Stimulated activated CD8-positive, alpha-beta memory T cell treated with anti-CD3 and anti-CD28 coated beads, Interleukin-12 subunit alpha, Interleukin-12 subunit beta, amount 100 ng/mL, for 24 hours (primary cell): ENCODE measurements around the gene TOMM70.

Experiments used
- DNase-seq: peaks from one replicate; pipeline ENCODE4 v3.0.0-alpha.2; 2020; ENCODE audit errors: extremely low read depth

The TOMM70 gene

DNA sequence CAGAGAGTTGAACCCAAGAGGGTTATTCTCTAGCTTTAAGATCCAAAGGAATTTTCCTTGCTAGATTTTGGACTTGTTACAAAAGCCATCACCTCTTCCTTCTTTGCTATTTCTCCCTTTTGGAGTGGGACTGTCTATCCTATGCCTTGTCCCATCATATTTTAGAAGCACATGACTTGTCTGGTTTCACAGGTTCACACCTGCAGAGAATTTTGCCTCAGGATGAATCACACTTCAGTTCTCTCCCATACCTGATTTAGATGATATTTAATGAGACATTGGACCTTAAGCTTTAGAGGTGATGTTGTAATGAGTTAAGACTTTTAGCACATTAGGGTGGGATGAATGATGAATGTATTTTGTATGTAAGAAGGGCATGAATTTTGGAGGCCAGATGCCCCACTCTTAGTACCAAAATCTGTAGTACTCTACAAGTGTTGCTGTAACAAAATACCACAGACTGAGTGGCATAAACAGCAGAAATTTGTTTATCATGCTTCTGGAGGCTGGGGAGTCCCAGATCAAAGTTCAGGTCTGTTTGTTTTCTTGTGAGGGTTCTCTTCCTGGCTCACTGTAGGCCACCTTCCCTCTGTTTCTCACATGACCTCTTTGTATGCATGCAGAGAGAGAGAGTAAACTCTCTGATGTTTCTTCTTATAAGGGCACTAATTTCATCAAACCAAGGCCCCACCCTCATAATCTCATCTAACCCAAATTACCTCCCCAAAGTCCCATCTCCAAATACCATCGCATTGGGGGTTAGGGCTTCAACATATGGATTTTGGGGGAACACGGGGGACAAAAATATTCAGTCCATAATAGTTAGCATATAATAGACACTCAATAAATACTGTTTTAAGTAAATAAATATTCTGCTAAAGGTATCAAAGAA lies 10.4 kb upstream of the TOMM70 start:
- DNase-seq = no peak

DNA sequence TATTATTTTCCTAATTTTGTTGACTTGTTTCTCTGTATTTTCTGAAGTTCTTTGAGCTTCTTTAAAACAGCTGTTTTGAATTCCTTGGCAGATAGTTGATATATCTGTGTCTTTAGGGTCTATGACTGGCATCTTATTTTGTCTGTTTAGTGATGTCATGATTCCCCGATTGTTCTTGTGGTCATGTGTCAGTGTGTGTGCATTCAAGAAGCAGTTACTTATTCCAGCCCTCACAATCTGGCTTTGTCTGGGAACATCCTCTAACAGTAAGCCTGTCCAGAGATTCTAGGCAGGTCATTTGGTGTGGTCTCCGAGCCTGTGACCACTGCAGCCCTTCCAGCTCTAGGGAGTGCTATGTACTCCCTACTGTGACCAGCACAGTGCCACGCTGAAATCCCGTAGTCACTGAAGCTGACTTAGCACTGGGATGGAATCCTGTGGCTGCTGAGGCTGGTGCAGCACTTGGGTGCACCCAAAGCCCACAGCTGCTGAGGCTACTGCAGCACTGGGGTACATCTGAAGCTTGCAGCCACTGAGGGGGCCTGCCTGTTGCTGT lies 7.2 kb upstream of the TOMM70 start:
- no peak for DNase-seq

DNA sequence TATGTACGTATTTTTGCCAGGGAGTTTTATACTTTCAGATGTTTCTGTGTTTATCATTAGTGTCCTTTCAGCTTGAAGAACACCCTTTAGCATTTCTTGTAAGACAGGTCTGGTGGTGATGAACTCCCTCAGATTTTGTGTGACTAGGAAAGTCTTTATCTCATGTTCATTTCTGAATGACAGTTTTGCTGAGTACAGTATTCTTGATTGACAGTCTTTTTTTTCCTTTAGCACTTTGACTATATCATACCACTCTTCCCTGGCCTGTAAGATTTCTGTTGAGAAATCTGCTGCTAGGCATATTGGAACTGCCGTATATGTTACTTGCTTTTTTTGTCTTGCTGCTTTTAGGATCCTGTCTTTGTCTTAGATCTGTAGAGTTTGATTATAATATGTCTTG lies 6.3 kb upstream of the TOMM70 start:
- no peak for DNase-seq

DNA sequence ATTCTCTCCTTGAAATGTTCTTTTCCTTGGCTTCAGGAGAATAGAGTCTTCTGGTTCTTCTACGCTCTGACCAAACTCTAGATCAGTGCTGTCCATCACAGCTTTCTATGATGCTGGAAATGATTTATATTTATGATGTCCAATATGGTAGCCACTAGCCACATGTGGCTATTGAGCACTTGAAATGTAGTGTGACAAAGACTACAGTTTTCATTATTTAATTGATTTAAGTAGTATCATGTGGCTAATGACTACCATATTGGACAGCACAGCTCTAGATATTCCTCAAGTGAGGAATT lies 3.3 kb upstream of the TOMM70 start:
- no peak for DNase-seq

DNA sequence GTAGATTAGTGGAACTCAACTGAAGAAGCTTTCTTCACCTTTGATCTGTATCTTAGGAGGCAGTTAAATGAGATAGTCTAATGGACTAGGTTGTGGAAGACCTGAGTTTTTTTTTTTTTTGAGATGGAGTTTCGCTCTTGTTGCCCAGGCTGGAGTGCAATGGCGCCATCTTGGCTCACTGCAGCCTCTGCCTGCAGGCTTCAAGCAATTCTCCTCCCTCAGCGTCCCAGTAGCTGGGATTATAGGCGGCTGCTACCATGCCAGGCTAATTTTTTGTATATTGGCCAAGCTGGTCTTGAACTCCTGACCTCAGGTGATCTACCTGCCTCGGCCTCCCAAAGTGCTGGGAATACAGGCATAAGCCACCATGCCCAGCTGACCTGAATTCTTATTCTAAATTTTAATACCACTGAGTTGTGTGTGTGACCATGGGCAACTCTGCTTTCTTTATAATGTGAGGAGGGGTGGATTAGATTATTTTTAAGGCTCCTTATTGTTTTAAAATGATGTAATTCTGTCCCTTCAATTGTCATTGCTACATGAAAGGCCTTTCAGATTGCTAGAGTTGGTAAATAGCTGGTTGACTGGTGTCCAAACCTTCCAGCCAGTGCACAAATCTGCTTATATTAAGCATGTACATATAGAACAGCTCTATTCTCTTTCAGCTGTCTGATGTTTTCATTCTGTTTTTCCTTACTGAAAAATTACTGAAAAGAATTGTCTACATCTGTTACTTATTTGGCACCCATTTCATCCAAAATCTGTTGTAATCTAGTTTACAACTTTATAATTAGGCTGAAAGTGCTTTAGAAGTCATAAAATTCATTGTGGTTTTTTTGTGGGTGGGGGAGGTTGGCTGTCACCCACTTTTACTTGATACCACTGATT lies 2.7 kb upstream of the TOMM70 start:
- no peak for DNase-seq

DNA sequence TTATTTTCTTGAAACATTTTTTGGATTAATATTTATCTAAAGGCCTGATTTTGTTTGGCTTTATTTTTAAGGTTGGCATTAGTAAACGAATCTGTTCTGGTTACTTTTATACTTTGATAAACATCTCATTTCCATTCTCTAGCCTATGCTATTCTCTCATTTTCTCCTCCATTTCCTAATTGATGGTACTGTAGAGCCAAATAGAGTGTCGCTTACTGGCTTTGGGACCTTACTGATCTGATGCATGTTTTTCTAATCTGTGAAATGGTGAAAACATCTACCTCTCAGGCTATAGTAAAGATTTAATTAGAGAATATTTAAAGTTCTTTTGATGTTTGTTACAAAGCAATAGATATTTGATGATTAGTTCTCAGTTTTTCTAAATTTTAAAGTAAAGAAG lies 2.0 kb upstream of the TOMM70 start:
- no peak for DNase-seq

DNA sequence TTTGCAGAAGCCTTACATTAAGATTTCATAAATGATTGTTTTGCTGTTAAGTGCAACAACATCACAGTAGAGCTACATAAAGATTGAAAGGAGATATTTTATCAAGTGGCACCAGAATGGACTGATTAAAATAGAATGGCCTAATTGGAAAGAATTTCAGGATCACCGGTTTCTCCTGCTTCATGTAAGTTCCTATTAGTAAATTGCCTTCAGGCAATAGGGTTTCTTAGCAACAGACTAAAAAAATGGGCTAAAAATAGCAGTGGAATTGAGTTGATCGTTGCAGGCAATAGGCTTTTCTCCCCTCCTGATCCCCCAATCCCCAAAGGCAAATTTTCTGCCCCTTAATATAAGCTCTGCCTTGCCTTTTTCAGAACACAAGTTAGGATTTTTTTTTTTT lies 1.4 kb upstream of the TOMM70 start:
- DNase-seq = no peak

DNA sequence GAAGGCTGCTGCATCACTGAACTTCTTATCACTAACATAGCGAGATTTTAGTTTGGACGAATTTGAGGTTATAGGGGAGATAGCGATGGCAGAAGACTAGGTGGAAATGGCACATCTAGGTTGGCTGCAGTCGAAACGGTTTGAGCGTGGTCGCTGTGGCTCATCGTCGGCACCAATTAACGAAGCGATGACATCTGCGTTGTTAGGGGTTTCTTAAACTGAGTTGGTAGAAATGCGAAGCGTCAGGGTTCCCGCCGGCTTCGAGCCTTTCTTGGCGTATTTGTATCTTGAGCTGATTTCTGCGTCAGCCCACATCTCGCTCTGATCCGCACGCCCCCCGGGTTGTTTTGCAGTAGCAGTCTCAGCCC lies 769 bp upstream of the TOMM70 start:
- peak; percentile 5 for DNase-seq

DNA sequence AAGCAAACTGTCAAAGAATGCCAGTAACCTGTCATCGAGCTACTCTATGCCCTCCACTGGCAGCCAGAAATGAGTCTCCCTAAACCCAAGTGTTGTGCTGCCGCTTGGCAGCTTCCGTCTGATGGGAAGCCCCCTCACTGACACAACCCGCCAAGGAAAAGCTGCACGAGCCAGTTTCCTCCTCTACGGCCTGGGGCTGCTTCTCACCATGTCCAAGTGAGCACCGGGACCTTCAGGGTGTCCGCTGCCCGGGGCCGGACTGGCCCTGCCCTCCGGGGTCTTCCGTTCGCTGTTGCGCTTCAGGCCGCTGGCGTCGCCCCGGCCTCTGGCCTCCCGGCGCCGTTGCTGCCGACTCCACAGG lies 490 bp downstream of the TOMM70 start:
- DNase-seq = peak; percentile 7

DNA sequence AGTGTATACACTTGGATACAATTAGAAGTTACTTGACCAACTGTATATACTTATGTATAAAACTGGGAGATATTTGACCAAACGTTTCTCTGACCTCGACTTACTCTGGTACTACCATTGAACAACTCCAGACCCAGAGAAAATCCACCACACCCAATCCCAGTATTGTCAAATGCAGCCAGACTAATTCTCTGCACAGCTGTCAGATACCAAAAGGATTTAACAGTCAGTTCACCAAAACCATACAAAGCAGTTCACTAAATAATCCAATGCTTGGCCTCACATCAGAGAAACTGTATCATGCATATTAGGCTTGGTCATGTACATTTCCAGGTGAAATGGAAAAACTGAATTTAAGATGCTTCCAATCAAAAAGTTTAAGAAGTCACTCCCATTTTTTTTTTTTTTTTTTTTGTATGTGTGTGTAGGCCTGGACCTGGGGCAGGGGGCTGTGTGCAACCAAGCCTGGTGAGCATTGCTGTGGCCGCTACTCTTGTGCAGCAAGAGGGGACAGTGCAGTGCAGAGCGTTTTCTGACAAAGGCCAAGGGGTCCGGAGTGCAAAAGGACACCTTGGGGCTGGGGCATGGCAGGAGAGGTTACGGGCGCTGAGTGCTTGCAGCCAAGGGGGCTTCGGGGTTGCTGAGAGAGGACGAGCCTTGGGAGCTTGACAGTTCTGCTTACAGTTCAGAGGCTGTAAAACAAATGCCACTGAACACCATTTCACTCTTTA lies 1.4 kb downstream of the TOMM70 start:
- DNase-seq = no peak

DNA sequence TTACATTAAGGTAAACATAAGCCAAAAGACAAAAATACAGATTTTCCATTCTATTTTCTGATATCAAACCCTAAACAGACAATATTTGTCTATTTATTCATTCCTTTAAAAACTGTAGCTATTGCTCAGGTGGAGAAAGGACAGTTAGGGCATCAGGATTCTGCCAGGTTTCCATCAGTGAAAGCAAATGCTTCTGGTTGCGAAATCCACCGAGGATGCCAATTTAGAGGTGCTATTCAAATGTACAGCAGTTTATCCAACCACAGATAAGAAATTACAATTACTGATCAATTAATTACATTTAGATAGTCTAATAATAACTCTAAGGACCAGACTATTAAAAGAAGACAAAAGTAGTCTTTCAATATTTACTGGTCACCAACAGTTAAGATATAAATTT lies 3.9 kb downstream of the TOMM70 start:
- DNase-seq = no peak

DNA sequence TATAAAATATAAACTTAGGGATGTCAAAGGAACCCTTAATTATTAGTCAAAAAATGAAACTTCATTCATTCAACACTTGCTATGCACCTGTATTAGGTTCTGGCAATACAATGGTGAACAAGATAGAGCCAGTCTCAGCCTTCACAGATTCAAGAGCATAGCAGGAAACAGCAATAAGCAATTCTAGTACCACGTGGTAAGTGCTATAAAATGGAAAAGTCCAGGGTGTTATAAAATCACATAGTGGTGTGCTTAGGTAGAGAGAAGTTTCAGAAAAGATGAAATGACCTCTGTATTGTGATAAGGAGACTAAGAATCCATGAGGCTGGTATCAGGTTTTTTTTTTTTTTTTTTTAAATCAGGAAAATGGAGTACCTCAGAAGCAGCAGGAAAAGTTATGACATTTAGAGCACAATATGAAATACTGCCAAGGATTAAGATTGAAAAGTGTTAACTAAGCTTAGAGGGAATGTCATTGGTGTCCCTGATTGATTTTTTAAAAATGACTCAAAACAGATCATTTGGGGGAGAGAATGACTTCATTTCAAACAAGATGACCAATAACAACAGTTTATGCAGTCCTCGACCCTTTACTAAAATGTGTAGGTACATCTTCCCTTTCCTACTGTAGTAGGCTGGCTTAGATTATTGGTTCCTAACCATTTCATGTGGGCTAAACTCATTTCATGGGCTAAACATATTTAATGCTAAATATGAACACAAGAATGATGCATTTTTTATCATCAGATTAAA lies 5.0 kb downstream of the TOMM70 start:
- no peak for DNase-seq

DNA sequence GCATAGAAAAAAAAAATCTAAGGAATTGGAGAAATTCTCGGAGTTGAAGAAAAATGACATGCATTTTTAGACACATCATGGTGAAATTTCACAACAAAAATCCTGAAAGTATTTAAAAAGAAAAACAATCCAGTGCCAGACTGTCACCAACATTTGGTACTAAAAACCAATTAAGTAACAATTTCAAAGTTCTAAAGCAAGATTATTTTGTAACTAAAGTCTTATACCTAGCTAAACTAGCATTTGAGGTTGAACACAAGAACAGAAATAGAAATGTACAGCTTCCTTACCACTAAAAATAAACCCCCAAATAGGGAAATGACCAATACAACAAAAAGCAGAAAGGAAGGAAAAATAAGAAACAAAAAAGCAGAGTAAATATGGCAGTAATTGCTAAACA lies 11.9 kb downstream of the TOMM70 start:
- no peak for DNase-seq

DNA sequence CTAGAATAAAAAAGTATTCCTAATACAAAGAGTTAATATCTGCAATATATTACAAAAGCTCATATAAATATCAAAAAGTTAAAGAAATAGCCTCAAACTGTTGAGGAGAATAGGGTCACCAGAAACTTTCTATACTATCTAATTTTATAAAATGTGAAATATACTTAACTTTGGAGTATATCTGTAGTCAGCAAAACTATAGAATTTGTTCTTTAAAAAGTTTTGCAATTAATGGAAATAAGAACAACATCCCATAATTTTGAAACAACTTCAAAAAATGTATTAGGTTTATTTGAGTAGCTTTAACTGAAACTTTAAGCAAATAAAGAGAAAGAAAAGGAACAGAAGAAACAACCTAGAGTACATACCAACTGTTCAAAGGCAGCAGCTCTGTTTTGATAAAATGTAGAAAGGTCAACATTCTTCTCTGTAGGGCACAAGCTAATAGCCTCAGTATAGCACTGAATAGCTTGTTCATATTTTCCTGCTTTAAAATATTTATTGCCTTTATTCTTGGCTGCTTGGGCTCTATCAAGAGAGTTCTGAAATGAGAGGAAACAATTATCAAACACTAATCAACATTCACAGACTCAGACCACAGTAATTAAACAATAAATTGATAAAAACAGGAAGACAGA lies 14.3 kb downstream of the TOMM70 start:
- DNase-seq = no peak

DNA sequence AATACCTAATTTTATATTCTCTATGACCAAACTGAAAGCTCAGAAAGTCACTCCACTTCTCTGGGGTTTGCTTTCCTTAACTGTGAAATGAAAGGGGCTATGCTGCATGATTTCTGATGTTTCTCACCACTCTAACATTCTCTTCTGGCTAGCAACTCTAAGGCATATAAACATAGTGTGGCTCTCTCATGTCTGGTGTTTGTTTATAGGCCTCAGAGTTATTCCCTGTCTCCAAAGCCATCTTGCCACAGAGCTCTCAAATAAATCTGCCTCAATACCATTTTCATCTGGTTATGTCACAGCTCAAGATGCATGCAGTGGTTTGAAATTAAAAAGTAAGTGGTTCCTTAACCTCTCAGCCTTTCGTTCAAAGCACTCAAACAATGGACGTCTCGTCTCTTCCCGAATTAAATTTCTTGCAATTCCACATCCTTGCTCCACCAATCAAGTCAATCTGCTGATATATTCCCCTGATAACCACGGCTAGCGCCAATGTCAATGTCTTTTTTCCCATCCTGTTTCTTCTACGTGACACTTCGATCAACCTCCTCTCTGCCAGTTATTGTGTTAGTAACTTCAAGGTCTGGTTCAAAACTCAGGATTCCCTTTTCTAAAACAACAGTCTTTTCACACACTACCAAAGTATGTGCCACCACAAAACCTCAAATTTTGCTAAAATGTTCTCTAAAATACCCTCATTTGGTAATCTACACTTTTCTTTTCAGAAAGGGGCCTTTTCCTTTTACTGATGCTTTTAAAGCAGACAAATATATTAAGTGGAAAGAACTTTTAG lies 16.0 kb downstream of the TOMM70 start:
- no peak for DNase-seq

DNA sequence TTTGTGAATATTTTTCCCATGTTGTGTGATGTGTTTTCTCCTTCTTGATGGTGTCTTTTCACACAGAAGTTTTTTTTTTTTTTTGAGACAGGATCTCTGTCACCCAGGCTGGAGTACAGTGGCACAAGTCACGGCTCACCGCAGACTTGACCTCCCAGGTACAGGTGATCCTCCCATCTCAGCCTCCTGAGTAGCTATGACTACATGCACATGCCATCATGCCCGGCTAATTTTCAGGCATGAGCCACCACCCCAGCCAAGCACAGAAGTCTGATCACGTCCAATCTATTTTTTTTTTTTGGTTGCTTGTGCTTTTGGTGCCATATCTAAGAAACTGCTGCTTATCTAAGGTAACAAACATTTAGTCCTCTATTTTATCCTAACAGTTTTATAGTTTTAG lies 24.6 kb downstream of the TOMM70 start:
- no peak for DNase-seq

DNA sequence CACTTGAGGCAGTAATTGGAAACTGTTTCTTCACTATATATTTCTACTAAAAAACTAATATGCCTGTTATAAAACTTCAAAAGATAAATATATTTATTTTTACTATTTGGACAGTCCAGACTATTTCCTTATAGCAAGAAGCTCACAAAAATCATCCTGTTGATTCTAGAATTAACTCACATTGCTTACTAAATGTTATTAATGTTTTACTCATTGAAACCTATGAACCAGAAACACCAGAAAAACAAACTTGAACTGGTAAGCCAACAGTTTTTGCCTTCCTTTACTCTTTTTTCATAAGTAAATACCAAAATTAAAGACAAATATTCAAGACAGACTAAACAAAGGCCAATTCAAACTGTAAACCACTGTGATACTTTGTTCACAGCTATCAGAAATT lies 26.4 kb downstream of the TOMM70 start:
- DNase-seq = no peak

DNA sequence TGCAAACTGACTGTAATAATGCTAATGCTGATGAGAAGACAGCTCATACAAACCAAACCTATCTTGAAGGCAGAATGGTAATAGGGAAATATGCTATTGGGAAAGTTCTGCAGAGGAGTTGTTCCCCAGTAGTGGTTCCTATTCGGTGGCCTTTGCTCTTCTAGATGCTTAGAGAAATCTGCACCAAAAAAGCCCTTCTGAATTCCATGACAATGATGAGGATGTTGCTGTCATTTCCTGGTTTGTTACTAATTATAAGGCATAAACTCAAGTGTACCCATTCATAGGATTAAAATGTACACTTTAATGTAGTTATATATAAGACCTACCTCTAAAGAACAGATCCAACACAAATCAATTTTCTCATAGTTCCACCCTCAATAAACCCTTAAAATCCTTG lies 30.1 kb downstream of the TOMM70 start:
- no peak for DNase-seq

DNA sequence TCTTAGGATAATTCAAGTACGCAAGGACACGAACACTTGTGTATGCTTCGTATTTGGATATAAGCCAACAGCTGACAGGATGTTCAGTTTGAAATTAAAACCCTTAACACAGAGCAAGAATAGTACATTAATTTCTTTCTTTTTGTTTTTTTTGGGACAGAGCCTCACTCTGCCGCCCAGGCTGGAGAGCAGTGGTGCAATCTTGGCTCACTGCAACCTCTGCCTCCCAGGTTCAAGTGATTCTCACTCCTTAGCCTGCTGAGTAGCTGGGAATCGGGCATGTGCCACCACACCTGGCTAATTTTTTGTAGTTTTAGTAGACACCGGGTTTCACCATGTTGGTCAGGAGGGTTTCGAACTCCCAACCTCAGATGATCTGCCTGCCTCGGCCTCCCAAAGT lies 32.4 kb downstream of the TOMM70 start:
- no peak for DNase-seq

DNA sequence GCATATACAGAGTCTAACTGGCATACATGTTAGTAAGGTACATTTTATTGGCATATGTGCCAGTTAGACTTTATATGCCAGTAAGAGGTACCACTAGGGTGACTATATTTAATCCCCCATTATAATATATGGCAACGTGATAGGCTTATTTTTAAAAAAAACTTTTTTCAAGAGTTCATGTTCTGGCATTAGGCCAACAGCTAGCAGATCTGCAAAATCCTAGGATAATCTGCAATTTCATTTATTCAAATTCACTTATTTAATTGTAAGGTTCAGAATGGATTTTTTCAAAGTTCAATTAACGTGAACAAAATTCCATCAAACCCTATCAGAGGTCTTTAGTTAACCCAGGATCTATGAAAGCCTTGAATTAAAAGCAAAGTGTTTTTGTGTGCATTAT lies 34.5 kb downstream of the TOMM70 start:
- DNase-seq = no peak
